Right ventricle myocardium superior (tissue), 1 donor: ENCODE data around the gene CEACAM19. TPM values are rescaled to one million over a fixed set of nuclear protein-coding genes. Genes with fewer than 3 reads are reported as not detected.

Experiments
- ATAC-seq: fragments of 200-7000 bp; cut with Tn5 transposase; one replicate; pipeline ENCODE4 v1.9.1; 2020; ENCODE audit warnings: mild to moderate bottlenecking; ENCODE audit not compliant: poor library complexity
- DNase-seq: peaks from one replicate; pipeline ENCODE4 v3.0.0-alpha.2; 2020
- intact Hi-C: fragments of 100-400 bp; cut with DNase I; formaldehyde crosslinking; loops from one replicate; pipeline ENCODE4 v1.11.2; 2022
- microRNA-seq: library from miRNA; unstranded; fragments of <30 nt; microRNA quantifications from one replicate; pipeline ENCODE4 v1.2.0, GENCODE V29; 2020
- total RNA-seq: library from RNA; stranded (reverse); fragmentation: NEBNext Ultra II Directional; extraction: Animal tissue kit (Norgen Biotek cat#: 25700); gene quantifications from one replicate; pipeline ENCODE4 v1.2.1, GENCODE V29; 2021
- donor health status: DM: no; HTN: yes; CAD: no; lungs with severe emphysema.

The CEACAM19 gene
- total RNA-seq, 1 donor from 2014 or later: 3.9 TPM

DNA sequence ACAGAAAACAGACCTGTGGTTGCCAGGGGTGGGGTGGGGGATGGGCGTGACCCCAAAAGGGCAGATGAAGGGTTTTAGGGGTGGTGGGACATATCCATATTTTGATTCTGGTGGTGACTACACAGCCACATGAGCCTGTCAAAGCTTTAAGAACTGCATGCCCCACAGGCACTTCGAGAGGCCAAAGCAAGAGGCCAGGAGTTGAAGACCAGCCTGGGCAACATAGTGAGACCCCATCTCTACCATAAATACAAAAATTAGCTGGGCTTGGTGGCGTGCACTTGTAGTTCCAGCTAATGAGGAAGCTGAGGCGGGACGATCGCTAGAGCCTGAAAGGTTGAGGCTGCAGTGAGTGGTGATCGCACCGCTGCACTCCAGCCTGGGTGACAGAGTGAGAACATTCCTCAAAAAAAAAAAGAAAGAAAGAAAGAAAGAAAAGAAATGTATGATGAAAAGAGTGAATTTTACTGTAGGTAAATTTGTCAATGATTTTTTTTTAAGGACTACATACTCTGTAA is 58.3 kb downstream of the CEACAM19 start:
- DNase-seq (no peak), ATAC-seq (no peak)
- intact Hi-C loops: no loop called here

DNA sequence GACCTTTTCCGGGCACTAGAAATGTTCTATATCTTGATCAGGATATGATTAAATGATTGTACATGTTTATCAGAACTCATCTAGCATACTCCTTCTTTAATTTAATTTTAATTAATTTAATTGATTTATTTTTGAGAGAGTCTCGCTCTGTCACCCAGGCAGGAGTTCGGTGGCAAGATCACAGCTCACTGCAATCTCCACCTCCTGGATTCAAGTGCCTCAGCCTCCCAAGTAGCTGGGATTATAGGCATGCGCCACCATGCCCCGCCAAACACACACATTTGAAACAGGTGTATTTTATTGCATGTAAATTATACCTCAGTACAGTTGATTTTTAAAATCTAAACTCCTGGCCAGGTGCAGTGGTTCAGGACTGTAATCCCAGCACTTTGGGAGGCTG is 59.8 kb downstream of the CEACAM19 start:
- ATAC-seq (no peak), DNase-seq (no peak)
- intact Hi-C loops: no loop called here

DNA sequence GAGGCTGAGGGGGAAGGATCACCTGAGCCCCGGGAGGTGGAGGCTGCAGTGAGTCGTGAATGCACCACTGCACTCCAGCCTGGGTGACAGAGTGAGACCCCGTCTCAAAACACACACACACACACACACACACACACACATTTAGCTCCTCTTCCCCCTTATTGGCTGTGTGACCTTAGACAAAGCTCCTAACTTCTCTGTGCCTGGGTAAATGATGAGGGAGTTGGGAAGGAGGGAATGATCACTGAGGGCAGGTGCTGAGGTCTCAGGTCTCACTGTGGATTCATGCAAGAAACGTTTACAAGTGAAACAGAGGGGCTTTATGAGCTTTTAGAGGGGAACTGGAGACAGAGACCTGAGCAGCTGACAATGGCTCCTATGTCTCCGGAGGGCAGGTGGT is 60.3 kb downstream of the CEACAM19 start:
- intact Hi-C loops: no loop called here
- DNase-seq: no peak

DNA sequence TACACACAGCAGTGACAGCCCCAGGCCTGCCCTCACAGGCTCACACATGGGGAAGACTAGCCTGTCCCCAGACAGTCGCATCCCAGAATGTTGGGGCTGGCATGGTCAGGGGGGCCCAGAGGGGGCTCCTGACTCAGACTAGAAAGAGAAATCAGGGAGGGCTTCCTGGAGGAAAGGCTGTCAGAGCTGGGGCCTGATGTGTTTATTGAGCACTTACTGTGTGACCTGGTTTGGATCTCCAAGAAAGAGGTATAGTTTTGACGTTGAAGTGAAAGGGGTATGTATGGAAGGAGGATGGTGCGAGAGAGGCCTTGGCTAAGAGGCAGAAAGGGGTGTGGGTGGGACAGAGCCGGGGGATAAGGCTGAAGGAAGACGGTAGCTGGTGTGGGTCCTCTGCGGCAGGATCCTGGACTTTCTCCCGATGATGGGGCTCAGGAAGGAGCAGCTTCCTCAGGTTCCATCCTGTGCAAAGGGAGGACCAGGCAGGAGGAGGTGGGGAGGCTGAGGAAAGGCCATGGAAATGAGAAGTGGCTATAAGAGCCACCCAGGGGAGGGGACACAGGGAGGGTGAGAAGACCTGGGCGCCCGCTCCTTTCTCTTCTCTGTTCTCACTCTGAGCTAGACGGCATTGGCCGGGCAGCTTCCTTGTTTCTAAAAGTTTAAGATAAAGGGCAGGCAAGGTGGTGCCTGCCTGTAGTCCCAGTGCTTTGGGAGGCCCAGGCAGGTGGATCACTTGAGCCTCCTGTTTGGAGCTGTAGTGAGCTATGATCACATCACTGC is 61.1 kb downstream of the CEACAM19 start:
- intact Hi-C loops: no loop called here
- DNase-seq: no peak
- ATAC-seq: no peak

More for the DNA sequence above, 60.3 kb downstream of the CEACAM19 start:
- ATAC-seq: no peak

Small RNA genes lying within 50 kb of the gene (microRNA-seq; reads per million reads assigned to microRNA genes)
- not detected for gene MIR4531

Other genes starting within 250 kb of the CEACAM19 start
- gene ZNF229, start 223.0 kb upstream of the CEACAM19 start, total RNA-seq: 6.1 TPM
- gene ZNF180, start 171.0 kb upstream of the CEACAM19 start, total RNA-seq: 4.6 TPM
- not detected for gene CEACAM20, start 141.8 kb upstream of the CEACAM19 start, total RNA-seq
- gene IGSF23, start 57.9 kb upstream of the CEACAM19 start, total RNA-seq: not detected
- 32.1 TPM for gene PVR, start 27.6 kb upstream of the CEACAM19 start, total RNA-seq
- gene CEACAM16, start 27.7 kb downstream of the CEACAM19 start, total RNA-seq: not detected
- 14.6 TPM for gene BCL3, start 77.2 kb downstream of the CEACAM19 start, total RNA-seq
- gene CBLC, start 106.4 kb downstream of the CEACAM19 start, total RNA-seq: not detected
- gene BCAM, start 137.6 kb downstream of the CEACAM19 start, total RNA-seq: 86.2 TPM
- 36.9 TPM for gene NECTIN2, start 174.8 kb downstream of the CEACAM19 start, total RNA-seq
- gene TOMM40, start 219.8 kb downstream of the CEACAM19 start, total RNA-seq: 48.9 TPM
- gene APOE, start 234.3 kb downstream of the CEACAM19 start, total RNA-seq: 13.6 TPM
- 1.00 TPM for gene APOC1, start 243.1 kb downstream of the CEACAM19 start, total RNA-seq